ENCODE measurements around the gene ACADS.

DNA sequence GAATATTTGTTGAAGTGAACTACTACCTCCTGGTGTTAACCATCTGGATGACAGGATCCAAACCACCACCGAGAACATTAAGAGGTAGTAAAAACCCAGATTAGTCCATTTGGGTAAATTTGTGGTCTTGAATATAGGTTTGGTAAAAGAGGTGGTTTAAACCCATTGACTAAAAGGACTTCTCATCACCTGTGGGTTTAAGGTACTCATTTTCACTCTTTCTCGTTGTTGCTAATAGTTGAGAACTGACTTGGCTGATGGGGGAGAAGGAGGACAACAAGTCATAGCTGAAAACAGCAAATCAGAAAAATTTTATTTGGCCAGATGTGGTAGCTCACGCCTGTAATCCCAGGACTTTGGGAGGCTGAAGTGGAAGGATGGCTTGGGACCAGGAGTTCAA lies 59.2 kb downstream of the ACADS start:
- TF ChIP-seq RARB (CRISPR knock-in tag; IDR thresholded peaks at IDR 0.05) (no peak), ZNF70 (CRISPR knock-in tag; IDR thresholded peaks at IDR 0.05) (no peak), ISL1 (CRISPR knock-in tag; IDR thresholded peaks at IDR 0.05) (no peak), ARNTL (CRISPR knock-in tag; IDR thresholded peaks at IDR 0.05; ENCODE audit: borderline replicate concordance, low read depth) (no peak), PPARA (CRISPR knock-in tag; IDR thresholded peaks at IDR 0.05; ENCODE audit: borderline replicate concordance) (no peak)
- TF ChIP-seq, protein P1, sequence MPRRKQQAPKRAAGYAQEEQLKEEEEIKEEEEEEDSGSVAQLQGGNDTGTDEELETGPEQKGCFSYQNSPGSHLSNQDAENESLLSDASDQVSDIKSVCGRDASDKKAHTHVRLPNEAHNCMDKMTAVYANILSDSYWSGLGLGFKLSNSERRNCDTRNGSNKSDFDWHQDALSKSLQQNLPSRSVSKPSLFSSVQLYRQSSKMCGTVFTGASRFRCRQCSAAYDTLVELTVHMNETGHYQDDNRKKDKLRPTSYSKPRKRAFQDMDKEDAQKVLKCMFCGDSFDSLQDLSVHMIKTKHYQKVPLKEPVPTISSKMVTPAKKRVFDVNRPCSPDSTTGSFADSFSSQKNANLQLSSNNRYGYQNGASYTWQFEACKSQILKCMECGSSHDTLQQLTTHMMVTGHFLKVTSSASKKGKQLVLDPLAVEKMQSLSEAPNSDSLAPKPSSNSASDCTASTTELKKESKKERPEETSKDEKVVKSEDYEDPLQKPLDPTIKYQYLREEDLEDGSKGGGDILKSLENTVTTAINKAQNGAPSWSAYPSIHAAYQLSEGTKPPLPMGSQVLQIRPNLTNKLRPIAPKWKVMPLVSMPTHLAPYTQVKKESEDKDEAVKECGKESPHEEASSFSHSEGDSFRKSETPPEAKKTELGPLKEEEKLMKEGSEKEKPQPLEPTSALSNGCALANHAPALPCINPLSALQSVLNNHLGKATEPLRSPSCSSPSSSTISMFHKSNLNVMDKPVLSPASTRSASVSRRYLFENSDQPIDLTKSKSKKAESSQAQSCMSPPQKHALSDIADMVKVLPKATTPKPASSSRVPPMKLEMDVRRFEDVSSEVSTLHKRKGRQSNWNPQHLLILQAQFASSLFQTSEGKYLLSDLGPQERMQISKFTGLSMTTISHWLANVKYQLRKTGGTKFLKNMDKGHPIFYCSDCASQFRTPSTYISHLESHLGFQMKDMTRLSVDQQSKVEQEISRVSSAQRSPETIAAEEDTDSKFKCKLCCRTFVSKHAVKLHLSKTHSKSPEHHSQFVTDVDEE (CRISPR knock-in tag; IDR thresholded peaks at IDR 0.05), result no peak
- TF ChIP-seq, protein P2, sequence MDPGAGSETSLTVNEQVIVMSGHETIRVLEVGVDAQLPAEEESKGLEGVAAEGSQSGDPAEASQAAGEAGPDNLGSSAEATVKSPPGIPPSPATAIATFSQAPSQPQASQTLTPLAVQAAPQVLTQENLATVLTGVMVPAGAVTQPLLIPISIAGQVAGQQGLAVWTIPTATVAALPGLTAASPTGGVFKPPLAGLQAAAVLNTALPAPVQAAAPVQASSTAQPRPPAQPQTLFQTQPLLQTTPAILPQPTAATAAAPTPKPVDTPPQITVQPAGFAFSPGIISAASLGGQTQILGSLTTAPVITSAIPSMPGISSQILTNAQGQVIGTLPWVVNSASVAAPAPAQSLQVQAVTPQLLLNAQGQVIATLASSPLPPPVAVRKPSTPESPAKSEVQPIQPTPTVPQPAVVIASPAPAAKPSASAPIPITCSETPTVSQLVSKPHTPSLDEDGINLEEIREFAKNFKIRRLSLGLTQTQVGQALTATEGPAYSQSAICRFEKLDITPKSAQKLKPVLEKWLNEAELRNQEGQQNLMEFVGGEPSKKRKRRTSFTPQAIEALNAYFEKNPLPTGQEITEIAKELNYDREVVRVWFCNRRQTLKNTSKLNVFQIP (CRISPR knock-in tag; IDR thresholded peaks at IDR 0.05; ENCODE audit: borderline replicate concordance, low read depth), result no peak

Data from SK-N-SH treated with all-trans-retinoic acid at 6 μM for 48 hours (cell line).